Measurements from ENCODE around the gene GDA. TPM values are rescaled to one million over a fixed set of nuclear protein-coding genes. Genes with fewer than 3 reads are reported as not detected.

Gene GDA
- total RNA-seq, 1 donor from 2014 or later, result 2.7 TPM

DNA sequence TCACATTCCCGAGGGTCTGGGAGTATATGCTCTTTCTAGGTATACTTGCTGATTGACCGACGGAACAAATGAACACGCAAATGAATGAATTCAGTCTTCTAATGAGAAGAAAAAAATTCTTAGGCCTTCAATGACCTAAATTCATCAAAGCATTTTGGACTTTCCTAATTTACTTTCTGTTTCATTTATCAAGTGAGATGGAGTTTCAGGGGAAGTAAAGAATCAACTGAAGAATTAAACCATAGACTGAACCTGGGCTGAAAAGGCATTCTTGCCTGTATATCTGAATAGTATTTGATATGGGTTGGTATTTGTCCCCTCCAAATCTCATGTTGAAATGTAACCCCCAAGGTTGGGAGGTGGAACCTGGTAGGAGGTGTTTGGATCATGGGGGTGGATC, 151.6 kb downstream of the GDA start:
- Histone ChIP-seq H3K36me3 (no peaks in the 10 kb centered on the region), H3F3A (ENCODE audit: low read depth) (no peaks in the 10 kb centered on the region), H3K4me3 (no peak overlapping the region), H3K27me3 (no peaks in the 10 kb centered on the region), H3K4me2 (no peak overlapping the region), H3K79me2 (ENCODE audit: low read depth) (no peaks in the 10 kb centered on the region), H3K4me1 (peaks cover 4% of the 10 kb centered on the region), H3K9me3 (ENCODE audit: low read depth) (no peaks in the 10 kb centered on the region), H3K27ac (no peak overlapping the region), H4K20me1 (ENCODE audit: low read depth) (no peaks in the 10 kb centered on the region), H3K9ac (no peak overlapping the region), H2AFZ (replicated peaks) (no peak overlapping the region)
- Mint-ChIP-seq H3K36me3 (no peaks in the 10 kb centered on the region), H3K4me3 (no peak overlapping the region), H3K9me3 (no peaks in the 10 kb centered on the region), H3K27me3 (ENCODE audit: insufficient read depth, low read depth) (no peaks in the 10 kb centered on the region), H3K4me1 (no peaks in the 10 kb centered on the region), H3K27ac (no peak overlapping the region)
- no peak for DNase-seq (ENCODE audit: low spot score)
- TF ChIP-seq EZH2 (IDR thresholded peaks at IDR 0.05), result no peak
- TF ChIP-seq CTCF (IDR thresholded peaks at IDR 0.05), result no peak
- no peak for TF ChIP-seq EZH2phosphoT487 (IDR thresholded peaks at IDR 0.05)

Small RNA genes lying within 50 kb of the gene (small RNA-seq; reads per million reads assigned to genes)
- gene RNA5SP285, result not detected

Other genes starting within 250 kb of the GDA start
- gene ABHD17B, start 238.2 kb upstream of the GDA start, total RNA-seq (ENCODE audit: low replicate concordance), result 86.5 and 96.6 TPM in 2 replicates
- gene C9orf85, start 237.8 kb upstream of the GDA start, total RNA-seq (ENCODE audit: low replicate concordance), result 11.4 and 29.3 TPM in 2 replicates
- gene C9orf57, start 88.8 kb upstream of the GDA start, total RNA-seq (ENCODE audit: low replicate concordance), result not detected in 2 replicates
- 119 and 162 TPM in 2 replicates for gene ZFAND5, start 215.8 kb downstream of the GDA start, total RNA-seq (ENCODE audit: low replicate concordance)

Measured in neural progenitor cell (in vitro differentiated cells).